Body of pancreas (tissue), 4 donors: ENCODE results near the gene AK2. TPM values are rescaled to one million over a fixed set of nuclear protein-coding genes. Genes with fewer than 3 reads are reported as not detected.

Experiments used
- ATAC-seq: fragments of 150-250 bp; one replicate; pipeline ENCODE4 v1.9.1; 2016
- DNase-seq, 4 donors: peaks; one replicate each; pipeline ENCODE4 v3.0.0-alpha.2; 2019
- H3K27ac ChIP-seq, 4 donors: fragments of 200-600 bp; sonication (generic); 1 replicate in 3 of 4; 2 replicates in 1 of 4; pipeline versions ENCODE4 v1.5.1 to v1.6.1; 2016 to 2019; ENCODE audit warnings: mild to moderate bottlenecking in 1 of 4, mixed read lengths in 1 of 4, moderate library complexity in 1 of 4
- H3K27me3 ChIP-seq, 2 donors: fragments of 200-600 bp; sonication (generic); one replicate each; pipeline ENCODE4 v1.6.0; 2016; ENCODE audit warnings: mild to moderate bottlenecking in 1 of 2
- H3K36me3 ChIP-seq, 2 donors: fragments of 200-600 bp; sonication (generic); replicated peaks in 1 of 2; 2 replicates each; pipeline ENCODE4 v1.5.1; 2016; ENCODE audit warnings: low read depth in 2 of 2; ENCODE audit not compliant: insufficient read depth in 1 of 2
- H3K4me1 ChIP-seq: fragments of 200-600 bp; sonication (generic); one replicate; pipeline ENCODE4 v1.6.0; 2016
- H3K4me3 ChIP-seq, 2 donors: fragments of 200-600 bp; sonication (generic); 1 replicate in 1 of 2; 2 replicates in 1 of 2; pipeline ENCODE4 v1.5.1; 2016 to 2019
- H3K9me3 ChIP-seq, 3 donors: fragments of 200-600 bp; sonication (generic); 1 replicate in 2 of 3; 2 replicates in 1 of 3; pipeline ENCODE4 v1.5.1; 2016
- POLR2A ChIP-seq, 3 donors: fragments of 450-650 bp; IDR thresholded peaks; one replicate each; pipeline ENCODE4 v1.6.1; 2016; ENCODE audit warnings: antibody characterized with exemption in 3 of 3, mild to moderate bottlenecking in 2 of 3
- WGBS, 2 donors: methylation state at CpG; one replicate each; pipeline ENCODE4 v1.1.5; 2017; 5-methylcytosine and 5-hydroxymethylcytosine counted together
- intact Hi-C: fragments of 100-400 bp; cut with DNase I; formaldehyde crosslinking; loops from one replicate; pipeline ENCODE4 v1.15.1; 2023
- total RNA-seq, 2 donors: library from RNA; depleted of rRNA; stranded (reverse); fragments of >200 nt; gene quantifications; one replicate each; pipeline ENCODE4 v1.1.0, GENCODE V29; 2016
- TF ChIP-seq, protein P1 (sequence below), 7 experiments: fragments of 450-650 bp in 4 of 7; fragments of 200-600 bp in 3 of 7; sonication (generic) in 3 of 7; IDR thresholded peaks; one replicate each; pipeline ENCODE4 v1.5.1; 2016 to 2019; ENCODE audit warnings: antibody characterized with exemption in 7 of 7

AK2 gene
- total RNA-seq, 2 donors from 2014 or later = 76.8 to 533 TPM

DNA sequence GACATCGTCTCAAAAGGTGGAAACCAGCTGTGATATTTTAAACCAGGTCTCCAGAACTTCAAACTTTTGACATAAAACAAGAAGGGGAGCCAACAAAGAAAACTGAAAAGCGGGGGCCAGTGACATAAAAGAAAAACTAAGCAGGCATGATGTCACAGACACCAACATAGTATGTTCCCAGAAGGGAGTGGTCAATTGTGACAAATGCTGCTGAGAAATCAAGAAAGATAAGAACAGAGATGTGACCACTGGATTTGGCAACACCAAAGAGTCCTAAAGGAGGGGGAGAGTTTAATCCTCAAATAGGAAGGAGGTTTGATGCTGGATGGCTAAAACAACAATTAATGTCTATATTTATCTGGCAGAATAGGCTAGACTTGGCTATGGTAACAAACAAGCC lies 69.8 kb downstream of the AK2 start:
- intact Hi-C loops = no loop called here
- peaks cover 20% of the 10 kb centered on the region for H3K4me1 ChIP-seq
- no peaks in the 10 kb centered on the region for H3K9me3 ChIP-seq
- 86 to 95% methylated on average over 2 of the region's 2 CpGs for WGBS, 2 donors
- no peaks in the 10 kb centered on the region for H3K36me3 ChIP-seq
- no peak overlapping the region for H3K4me3 ChIP-seq
- no peak overlapping the region for H3K27ac ChIP-seq
- H3K27me3 ChIP-seq = no peaks in the 10 kb centered on the region
- no peak for ATAC-seq
- no peak for TF ChIP-seq POLR2A (IDR thresholded peaks at IDR 0.05)
- TF ChIP-seq, protein P1, sequence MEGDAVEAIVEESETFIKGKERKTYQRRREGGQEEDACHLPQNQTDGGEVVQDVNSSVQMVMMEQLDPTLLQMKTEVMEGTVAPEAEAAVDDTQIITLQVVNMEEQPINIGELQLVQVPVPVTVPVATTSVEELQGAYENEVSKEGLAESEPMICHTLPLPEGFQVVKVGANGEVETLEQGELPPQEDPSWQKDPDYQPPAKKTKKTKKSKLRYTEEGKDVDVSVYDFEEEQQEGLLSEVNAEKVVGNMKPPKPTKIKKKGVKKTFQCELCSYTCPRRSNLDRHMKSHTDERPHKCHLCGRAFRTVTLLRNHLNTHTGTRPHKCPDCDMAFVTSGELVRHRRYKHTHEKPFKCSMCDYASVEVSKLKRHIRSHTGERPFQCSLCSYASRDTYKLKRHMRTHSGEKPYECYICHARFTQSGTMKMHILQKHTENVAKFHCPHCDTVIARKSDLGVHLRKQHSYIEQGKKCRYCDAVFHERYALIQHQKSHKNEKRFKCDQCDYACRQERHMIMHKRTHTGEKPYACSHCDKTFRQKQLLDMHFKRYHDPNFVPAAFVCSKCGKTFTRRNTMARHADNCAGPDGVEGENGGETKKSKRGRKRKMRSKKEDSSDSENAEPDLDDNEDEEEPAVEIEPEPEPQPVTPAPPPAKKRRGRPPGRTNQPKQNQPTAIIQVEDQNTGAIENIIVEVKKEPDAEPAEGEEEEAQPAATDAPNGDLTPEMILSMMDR (IDR thresholded peaks at IDR 0.05) = no peak
- DNase-seq = no peak

DNA sequence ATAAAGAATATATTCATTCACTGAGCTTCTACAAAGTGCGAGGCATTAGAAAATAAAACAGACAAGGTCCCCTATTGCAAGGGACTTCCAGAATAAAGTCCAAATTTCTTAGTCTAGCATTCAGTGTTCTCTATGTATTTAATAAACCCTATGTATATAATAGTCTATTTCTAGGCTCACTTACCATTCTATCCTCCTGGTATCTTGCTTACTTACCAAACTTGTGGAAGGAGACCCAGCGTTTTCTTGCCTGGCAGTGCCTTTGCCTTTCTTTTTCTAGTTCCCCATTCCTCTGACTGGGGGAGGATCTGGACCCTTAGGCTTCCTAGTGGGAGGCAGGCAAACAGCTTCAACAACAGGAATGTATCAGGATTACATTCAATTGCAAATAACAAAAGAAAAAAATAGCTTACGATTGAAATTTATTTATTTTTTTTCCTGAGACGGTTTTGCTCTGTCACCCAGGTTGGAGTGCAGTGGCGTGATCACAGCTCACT lies 71.4 kb downstream of the AK2 start:
- TF ChIP-seq, protein P1 (IDR thresholded peaks at IDR 0.05) = no peak
- no peak for TF ChIP-seq POLR2A (IDR thresholded peaks at IDR 0.05)
- H3K27me3 ChIP-seq = no peaks in the 10 kb centered on the region
- no peak for DNase-seq
- 59 to 67% methylated on average over 5 of the region's 5 CpGs for WGBS, 2 donors
- H3K9me3 ChIP-seq = no peaks in the 10 kb centered on the region
- H3K36me3 ChIP-seq = no peaks in the 10 kb centered on the region
- peak overlapping the region in 3 of 4 donors; percentile 88 to 95 (median 90) for H3K27ac ChIP-seq
- H3K4me1 ChIP-seq = peaks cover 25% of the 10 kb centered on the region
- intact Hi-C loops = no loop called here
- H3K4me3 ChIP-seq = no peak overlapping the region
- no peak for ATAC-seq

DNA sequence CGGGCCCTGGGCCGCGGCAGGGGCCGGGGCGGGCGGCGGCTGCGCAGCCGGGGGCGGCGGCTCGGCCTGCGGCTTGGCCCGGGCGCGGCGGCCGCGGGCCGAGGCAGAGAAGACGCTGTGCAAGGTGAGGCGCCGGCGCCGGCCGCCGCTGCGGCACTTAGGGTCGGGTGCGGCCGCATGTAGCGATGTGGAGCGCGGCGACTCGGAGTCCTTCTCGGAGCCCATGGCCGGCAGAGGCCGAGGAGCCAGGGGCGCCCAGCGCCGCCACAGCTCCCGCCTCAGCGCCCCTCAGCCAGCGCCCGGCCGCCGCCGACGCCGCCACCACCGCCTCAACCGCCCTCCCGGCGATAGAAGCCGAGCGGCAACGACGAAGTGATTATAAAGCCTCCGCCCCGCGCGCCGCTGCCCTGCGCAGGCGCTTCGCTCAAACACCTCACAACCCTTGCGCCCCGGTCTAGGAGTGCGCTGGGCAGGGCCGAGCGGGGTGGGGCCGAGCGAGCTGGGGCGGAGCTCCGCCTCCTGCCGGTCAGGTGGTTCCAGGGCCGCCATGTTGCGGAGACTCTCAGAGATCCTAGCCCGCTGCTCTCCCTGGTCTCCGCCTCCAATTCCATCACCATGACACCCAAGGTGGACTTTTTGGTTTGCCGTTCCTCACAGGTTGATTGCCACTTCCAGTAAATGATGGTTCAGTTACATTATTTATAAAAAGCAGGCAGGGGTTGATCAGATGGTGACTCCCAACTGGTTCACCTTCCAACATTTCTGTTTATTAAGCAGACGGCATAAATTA lies 72.0 kb downstream of the AK2 start, which contains the start of gene RNF19B:
TSS of gene RNF19B (minus strand) at position 349 of the 790 bp plus-strand sequence. CDS start at position 225, 124 bp downstream.
- Histone ChIP-seq H3K27me3 (no peaks in the 10 kb centered on the region), H3K27ac (peak within 1 kb of the TSS; percentile 88 to 95 (median 90)), H3K4me1 (peaks cover 27% of the 10 kb centered on the region), H3K4me3 (peak within 1 kb of the TSS; percentile 68 to 88), H3K9me3 (no peaks in the 10 kb centered on the region), H3K36me3 (no peaks in the 10 kb centered on the region)
- ATAC-seq = peak; percentile 97
- WGBS, 2 donors = 0 to 2% methylated on average over 5 to 76 of the region's 83 CpGs
- peak; percentile 95 to 98 (median 96) for TF ChIP-seq POLR2A (IDR thresholded peaks at IDR 0.05)
- TF ChIP-seq, protein P1 (IDR thresholded peaks at IDR 0.05) = peak in 1 of 7 experiments; percentile 43
- peak; percentile 96 to 97 (median 97) for DNase-seq
- intact Hi-C loops = no loop called here

DNA sequence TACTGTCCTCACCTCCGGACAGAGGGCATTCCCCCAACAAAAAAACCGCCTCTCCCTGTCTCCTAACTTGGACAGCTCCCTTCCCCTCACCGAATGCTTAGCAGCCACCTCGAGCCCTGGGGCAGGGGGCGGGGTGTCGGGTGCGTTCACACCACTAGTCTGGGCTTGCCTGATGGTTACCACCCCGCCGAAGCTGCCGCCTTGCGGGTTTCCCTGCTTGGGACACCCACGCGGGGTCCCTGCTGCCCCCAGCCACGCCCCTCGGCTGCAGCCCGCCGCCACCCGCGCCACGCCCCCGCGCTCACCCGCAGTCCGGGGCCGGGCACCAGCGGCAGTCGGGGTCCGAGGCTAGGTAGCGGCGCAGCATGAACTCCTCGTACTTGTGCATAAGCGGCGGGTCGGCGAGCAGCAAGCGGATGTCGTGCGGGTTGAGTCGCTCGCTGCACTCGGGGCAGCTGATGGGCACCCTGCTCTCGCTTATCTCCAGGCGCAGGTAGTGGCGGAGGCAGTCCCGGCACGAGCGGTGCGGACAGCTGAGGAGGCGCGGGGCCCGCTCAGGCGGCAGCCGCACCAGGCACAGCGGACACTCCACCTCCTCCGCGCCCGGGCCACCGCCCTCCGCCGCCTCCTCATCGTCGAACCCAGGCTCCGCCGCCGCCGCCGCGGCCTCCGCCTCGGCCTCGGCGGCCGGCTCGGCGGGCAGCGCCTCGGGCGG lies 72.8 kb downstream of the AK2 start:
- Histone ChIP-seq H3K36me3 (no peaks in the 10 kb centered on the region), H3K9me3 (no peaks in the 10 kb centered on the region), H3K4me3 (peak overlapping the region; percentile 68 to 88), H3K4me1 (peaks cover 27% of the 10 kb centered on the region), H3K27me3 (no peaks in the 10 kb centered on the region), H3K27ac (peak overlapping the region; percentile 49 to 95 (median 89))
- DNase-seq (peak; percentile 57 to 67 (median 62)), ATAC-seq (peak; percentile 15)
- WGBS, 2 donors = 0% methylated on average over 3 to 76 of the region's 78 CpGs
- TF ChIP-seq, protein P1 (IDR thresholded peaks at IDR 0.05) = peak in 3 of 7 experiments; percentile 11 to 19 (median 16)
- TF ChIP-seq POLR2A (IDR thresholded peaks at IDR 0.05) = peak in 1 of 3 donors; percentile 8
- intact Hi-C loops = no loop called here
